Choroid plexus epithelial cell (primary cell): ENCODE measurements around the gene B3GALT6.

Experiments
- DNase-seq: peaks from one replicate; pipeline ENCODE4 v3.0.0-alpha.2; 2010; ENCODE audit warnings: low read depth
- H3K4me3 ChIP-seq: 2 replicates; pipeline ENCODE4 v1.5.1; 2011; ENCODE audit warnings: low read depth, mild to moderate bottlenecking, control low read depth, low read length, moderate library complexity
- TF ChIP-seq, protein P1 (sequence below): conservative IDR thresholded peaks from 2 replicates; pipeline ENCODE4 v1.5.1; 2011; ENCODE audit warnings: low read depth, mild to moderate bottlenecking, control low read depth, inconsistent platforms, low read length, moderate library complexity

The B3GALT6 gene

DNA sequence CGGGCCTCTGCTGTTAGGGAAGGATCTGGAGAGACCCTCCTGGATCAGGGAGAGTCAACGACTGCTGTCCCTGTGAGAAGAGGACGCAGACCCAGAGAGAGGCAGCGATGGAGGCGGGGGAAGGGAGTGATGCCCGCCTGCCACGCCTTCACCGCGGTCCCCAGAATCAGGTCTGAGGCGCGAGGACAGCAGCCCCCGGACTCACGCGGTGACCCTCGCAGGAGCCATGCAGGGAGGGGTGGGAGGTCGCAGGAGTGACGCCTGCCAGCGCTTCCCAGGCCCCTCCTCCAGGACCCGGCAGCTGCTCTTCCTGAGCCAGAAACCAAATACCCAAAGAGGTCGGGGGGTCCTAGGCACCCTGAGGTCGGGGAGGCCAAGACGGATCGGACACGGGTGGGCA, 11.8 kb upstream of the B3GALT6 start:
- DNase-seq: no peak
- TF ChIP-seq, protein P1, sequence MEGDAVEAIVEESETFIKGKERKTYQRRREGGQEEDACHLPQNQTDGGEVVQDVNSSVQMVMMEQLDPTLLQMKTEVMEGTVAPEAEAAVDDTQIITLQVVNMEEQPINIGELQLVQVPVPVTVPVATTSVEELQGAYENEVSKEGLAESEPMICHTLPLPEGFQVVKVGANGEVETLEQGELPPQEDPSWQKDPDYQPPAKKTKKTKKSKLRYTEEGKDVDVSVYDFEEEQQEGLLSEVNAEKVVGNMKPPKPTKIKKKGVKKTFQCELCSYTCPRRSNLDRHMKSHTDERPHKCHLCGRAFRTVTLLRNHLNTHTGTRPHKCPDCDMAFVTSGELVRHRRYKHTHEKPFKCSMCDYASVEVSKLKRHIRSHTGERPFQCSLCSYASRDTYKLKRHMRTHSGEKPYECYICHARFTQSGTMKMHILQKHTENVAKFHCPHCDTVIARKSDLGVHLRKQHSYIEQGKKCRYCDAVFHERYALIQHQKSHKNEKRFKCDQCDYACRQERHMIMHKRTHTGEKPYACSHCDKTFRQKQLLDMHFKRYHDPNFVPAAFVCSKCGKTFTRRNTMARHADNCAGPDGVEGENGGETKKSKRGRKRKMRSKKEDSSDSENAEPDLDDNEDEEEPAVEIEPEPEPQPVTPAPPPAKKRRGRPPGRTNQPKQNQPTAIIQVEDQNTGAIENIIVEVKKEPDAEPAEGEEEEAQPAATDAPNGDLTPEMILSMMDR: no peak
- no peak overlapping the region for H3K4me3 ChIP-seq

DNA sequence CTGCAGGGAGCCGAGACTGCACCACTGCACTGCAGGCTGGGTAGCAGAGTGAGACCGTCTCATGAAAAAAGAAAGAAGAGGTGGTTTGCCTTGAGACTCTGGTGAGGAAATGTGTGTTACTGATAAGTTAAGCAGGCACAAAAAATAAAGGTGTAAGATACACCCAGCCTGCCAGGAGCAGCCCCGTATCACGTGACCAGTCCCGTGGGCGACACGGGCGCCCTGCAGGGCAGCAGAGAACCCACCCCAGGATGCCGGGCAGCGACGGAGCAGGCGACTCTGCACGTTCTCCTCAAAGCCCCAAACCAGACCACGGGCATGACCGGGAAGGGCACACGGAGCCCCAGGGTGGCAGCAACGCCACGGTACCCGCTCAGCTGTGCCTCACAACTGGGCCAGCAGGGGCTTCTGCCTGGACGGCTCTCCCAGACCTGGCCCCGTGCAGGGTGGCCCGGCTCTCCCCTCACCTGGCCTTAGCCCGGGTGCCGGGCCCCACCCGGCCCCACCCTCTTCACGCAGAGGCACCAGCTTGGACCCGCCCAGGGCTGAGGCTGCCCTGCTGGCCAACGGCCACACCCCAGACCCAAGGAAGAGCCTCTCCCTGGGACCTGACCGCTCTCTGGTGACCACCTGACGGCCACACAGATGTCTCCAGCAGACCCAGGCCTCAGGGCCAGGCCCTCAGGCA, 10.0 kb upstream of the B3GALT6 start:
- no peak for DNase-seq
- H3K4me3 ChIP-seq: no peak overlapping the region
- TF ChIP-seq, protein P1: no peak

DNA sequence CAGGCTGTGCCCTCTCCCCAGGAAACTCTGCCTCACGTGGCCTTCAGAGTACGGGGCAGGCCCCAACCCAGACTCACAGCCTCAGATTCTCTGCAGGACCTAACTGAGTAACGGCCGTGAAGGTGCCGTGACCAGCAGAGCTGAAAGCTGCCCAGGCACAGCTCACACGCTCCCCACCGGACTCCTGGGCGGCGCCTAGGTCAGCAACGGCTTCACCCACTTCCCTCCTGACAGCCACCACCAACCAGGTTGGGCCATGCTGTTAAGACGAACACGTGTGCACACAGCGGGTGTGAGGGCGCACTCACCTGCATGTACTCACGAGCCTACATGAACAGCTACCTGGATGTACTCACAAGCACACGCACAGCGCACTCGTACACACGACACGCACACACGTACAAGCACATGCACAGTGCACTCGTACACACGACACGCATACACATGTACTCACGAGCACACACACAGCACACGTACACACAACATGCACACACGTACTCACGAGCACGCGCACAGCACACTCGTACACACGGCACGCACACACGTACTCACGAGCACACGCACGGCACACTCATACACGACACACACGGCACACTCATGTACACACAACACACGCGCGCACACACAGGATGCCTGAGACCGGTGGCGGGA, 9.3 kb upstream of the B3GALT6 start:
- H3K4me3 ChIP-seq: no peak overlapping the region
- DNase-seq: no peak
- TF ChIP-seq, protein P1: no peak

DNA sequence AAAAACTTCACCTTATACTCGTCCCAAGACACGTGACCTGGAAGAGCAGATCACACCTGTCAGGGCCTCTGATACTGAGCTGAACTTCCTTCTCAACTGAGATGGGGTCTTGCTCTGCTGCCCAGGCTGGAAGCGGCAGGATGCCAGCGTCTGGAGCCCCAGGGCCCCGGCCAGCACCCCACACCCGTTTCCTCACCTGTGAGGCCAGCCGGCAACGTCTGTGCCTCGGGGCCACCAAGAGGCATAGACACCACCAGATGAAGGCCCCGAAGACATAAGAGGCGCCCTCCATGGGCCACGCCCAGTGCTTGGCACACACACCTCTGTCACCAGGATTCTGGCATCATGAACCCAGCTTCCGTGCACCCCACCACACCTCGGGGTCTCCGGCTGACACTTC, 8.7 kb upstream of the B3GALT6 start:
- no peak for DNase-seq
- no peak overlapping the region for H3K4me3 ChIP-seq
- TF ChIP-seq, protein P1: no peak

DNA sequence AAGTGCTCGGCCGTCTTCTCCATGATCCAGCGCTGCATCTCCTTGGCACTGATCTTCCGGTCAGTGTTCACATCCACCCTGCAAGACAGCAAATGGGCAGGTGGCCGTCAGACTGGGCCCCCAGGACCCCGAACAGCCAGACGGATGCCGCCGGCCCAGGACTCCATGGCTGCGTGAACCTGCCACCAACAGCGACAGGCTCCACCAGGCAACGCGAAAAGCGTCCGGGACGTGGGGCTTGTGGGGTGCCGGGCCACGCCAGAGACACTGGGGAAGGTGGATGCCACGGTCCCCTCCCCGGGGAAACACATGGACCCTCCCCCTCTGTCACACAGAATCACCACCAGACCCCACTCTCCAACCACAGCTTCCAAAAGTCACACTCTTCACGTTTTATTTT, 8.1 kb upstream of the B3GALT6 start:
- TF ChIP-seq, protein P1: no peak
- H3K4me3 ChIP-seq: no peak overlapping the region
- DNase-seq: no peak

DNA sequence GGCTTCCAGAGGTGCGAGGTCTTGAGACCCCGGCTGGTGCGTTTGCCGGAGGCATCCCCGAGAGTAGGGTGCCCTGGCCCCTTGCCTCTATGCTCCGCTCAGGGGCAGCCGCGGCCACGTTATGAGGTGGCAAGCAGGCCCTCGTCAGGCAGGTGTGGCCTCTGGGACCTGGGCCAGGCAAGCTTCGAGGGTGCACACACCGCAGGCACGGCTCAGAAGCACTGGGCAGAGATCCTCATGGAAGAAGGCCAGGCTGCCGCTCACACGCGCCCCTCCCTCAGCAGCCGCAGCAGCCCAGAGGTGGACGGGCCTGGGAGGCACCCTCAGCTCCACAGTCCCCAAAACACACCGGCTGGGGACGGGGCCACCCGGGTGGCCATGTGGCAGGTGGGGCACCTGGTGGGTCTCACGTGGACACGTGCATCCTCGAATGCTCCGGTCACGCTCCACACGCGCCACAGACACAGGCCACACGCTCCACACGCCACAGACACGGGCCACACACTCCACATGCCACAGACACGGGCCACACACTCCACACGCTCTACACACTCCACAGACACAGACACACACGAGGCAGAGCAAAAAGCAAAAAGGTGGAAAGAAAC, 6.7 kb upstream of the B3GALT6 start:
- TF ChIP-seq, protein P1: no peak
- no peak for DNase-seq
- H3K4me3 ChIP-seq: no peak overlapping the region
